HepG2 (cell line): ENCODE measurements around the gene OR4M1.
"Not testable (repeated sequence)": the region's sequence is repeated elsewhere in the genome, so short reads cannot be mapped to it uniquely, and the experiment has no call there.

Experiments
- GABPA ChIP-seq, 2 experiments: IDR thresholded peaks; 2 replicates each; pipeline ENCODE4 v1.6.1; 2011 to 2016; ENCODE audit warnings: low read depth in 2 of 2, low read length in 1 of 2, missing biosample characterization in 1 of 2, missing genetic modification characterization in 1 of 2
- MXD1 ChIP-seq: sonication (generic); formaldehyde crosslinking; IDR thresholded peaks from 2 replicates; pipeline ENCODE4 v1.4.0; 2020; ENCODE audit warnings: mild to moderate bottlenecking, missing genetic modification reagents
- POLR2AphosphoS5 ChIP-seq: IDR thresholded peaks from 2 replicates; pipeline ENCODE4 v1.6.1; 2012; ENCODE audit warnings: low read depth, low read length
- TAF1 ChIP-seq: sonication (generic); formaldehyde crosslinking; IDR thresholded peaks from 2 replicates; pipeline ENCODE4 v1.4.0; 2020; ENCODE audit warnings: missing genetic modification reagents
- ZBTB7A ChIP-seq: sonication (generic); formaldehyde crosslinking; IDR thresholded peaks from 2 replicates; pipeline ENCODE4 v1.8.0; 2022; ENCODE audit warnings: mild to moderate bottlenecking, missing genetic modification reagents
- ZZZ3 ChIP-seq: sonication (generic); formaldehyde crosslinking; IDR thresholded peaks from 2 replicates; pipeline ENCODE4 v1.4.0; 2020; ENCODE audit warnings: missing genetic modification reagents, mild to moderate bottlenecking, borderline replicate concordance

- not testable (repeated sequence) for TF ChIP-seq ZZZ3 (CRISPR knock-in tag); POLR2AphosphoS5; ZBTB7A; MXD1; GABPA (IDR thresholded peaks at IDR 0.05; ENCODE audit: low read depth, low read length); GABPA (CRISPR knock-in tag; IDR thresholded peaks at IDR 0.05; ENCODE audit: low read depth); TAF1 (CRISPR knock-in tag)
Measured at GRCh38 chr14:19813171-19813920, 40.0 kb downstream of the OR4M1 start.
